ENCODE data around the gene RAB31.

DNA sequence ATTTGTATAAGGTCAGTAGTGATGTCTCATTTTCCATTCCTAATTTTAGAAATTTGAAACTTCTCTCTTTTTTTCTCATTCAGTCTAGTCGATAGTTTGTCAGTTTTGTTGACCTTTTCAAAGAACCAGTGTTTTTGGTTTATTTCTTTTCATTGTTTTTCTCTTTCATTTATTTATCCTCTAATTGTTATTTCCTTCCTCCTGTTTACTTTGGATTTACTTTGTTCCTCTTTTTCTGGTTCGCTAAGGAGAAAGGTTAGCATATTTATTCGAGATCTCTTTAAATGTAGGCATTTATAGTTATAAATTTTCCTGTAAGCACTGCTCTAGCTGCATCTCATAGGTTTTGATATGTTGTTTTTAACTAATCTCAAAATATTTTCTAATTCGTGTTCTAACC, 112.6 kb downstream of the RAB31 start:
- no peak for TF ChIP-seq CEBPZ (IDR thresholded peaks at IDR 0.05; ENCODE audit: low read length)
- TF ChIP-seq ZBTB4 (CRISPR knock-in tag; IDR thresholded peaks at IDR 0.05; ENCODE audit: borderline replicate concordance) = no peak
